HG03066 (cell line): Measurements from ENCODE around the gene MXRA8.
"Not testable (repeated sequence)": the region's sequence is repeated elsewhere in the genome, so short reads cannot be mapped to it uniquely, and the experiment has no call there.

Experiments used
- ATAC-seq: cut with Tn5 transposase; IDR thresholded peaks from one replicate; pipeline ENCODE4 v1.9.1; 2021; ENCODE audit warnings: low read depth; ENCODE audit not compliant: unreplicated experiment

MXRA8 gene

DNA sequence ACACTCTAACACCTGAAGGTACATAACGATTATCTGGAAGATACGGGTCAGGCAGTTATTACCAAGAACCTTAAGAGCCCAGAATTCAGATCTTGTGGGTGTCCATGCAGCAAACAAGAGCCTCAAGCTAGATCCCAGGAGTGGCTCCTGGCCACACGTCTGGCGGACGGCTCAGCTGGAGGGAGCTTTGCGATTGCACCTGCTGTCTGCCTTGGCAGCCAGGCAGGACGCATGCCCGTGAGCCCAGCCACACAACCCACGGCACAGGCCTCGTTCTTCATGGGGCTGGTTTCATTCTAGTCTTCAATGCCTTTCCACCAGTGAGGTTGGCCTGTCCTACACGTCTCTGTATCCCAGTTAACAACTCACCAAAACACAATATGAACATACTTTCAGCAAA lies 35.1 kb upstream of the MXRA8 start:
- ATAC-seq = no peak

DNA sequence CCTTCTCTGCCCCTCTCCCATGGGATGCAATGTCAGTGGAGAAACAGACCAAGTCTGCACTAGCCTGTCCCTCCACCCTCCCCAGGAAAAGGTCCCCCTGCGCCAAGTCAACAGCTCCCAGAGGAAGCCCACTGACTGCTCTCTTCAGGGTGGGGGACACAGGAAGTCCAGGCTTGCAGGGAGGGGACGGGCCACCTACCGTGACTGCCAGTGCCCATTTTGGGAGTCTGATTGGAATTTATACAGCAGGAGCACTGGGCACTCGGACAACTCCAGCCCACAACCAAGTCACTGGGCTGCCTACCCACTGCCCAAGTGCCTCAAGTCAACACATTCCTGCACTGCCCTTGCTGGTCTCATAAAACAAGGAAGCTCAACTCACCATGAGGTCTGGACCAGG lies 34.7 kb upstream of the MXRA8 start:
- no peak for ATAC-seq

DNA sequence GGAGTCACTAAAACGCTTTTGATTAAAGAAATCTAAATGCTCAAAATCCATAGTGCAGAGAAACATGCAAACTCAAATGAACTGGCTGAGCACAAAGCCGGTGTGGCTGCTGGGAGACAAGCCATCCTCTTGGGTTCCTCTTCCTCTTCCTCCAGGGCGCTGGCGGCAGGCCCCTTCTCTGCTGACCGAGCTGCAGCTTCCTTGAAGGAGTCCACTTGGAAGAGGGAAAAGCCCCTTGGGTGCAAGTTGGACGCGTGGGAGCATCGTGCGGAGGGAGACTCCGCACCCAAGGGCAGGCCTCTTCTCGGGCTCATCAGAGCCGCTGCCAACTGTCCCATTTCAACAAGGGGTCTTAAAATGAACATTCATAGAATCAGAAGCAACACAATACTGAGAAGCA lies 32.9 kb upstream of the MXRA8 start:
- ATAC-seq = no peak

DNA sequence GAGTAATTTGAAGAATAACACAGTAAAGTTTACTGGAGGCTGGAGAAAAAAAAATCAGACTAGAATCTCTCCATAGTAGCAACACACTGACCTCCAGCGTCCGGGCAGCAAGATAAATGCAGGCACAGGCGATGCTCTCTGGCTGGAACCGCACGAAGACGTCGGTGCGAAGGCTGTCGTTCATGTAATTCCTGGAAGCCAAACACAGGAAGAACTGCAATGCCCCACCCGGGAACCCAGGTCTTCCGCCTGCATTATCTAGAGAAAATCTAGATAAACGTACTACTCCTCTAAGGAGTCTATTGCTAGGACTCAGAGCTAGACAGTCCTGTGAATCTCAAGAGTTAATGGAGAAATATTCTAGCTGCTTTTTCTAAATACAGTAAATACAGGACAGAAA lies 32.3 kb upstream of the MXRA8 start:
- no peak for ATAC-seq

- no peak for ATAC-seq
Observed at GRCh38 chr1:1388078-1388472, 29.7 kb upstream of the MXRA8 start.

DNA sequence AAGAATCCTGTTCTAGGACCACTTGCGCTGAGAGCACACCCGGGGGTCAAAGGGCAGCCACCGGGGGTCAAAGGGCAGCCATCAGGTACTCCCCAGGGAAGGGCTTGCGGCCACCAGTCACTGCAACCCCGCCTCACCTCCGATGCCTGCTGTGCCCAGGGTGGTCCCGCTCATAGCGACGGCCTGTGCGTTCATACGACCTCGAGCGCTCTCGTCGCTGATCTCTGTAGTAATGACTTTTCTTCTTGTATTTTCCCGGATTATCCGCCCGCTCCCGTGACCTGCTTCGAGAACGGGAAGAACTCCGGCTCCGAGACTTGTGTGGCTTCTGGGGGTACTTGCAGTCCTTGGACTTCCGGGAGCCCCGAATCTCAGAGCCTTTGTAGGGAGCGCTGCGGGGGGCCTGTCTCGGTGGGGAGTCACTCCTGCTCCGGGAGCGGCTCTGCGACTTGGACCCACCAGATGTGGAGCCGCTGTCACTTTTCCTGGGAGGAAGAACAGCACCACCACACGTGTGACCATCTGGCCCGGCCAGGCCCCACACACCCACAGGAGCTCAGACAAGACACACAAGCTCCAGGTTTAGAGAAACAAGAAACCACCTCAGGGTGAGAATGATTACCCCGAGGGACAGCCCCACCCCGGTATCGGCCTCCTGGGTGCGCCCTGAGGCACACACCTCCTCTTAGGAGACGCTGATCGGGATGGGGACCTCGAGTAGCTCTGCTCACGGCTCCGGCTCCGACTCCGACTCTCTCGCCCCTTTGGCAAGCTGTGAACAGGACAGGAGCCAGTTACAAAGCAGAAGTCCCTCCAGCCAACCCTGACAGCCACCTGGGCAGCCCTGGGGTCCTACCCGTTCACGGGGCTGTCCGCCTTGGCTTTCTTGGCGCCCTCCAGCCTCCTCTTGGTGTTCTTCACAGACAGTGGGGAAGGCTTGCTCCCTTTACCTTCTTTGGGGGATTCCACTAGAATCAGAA lies 29.0 kb upstream of the MXRA8 start:
- ATAC-seq = no peak

GRCh38 chr1:1385931-1386330 lies 27.6 kb upstream of the MXRA8 start:
- ATAC-seq = no peak

GRCh38 chr1:1385339-1385738 lies 27.0 kb upstream of the MXRA8 start:
- ATAC-seq = not testable (repeated sequence)

DNA sequence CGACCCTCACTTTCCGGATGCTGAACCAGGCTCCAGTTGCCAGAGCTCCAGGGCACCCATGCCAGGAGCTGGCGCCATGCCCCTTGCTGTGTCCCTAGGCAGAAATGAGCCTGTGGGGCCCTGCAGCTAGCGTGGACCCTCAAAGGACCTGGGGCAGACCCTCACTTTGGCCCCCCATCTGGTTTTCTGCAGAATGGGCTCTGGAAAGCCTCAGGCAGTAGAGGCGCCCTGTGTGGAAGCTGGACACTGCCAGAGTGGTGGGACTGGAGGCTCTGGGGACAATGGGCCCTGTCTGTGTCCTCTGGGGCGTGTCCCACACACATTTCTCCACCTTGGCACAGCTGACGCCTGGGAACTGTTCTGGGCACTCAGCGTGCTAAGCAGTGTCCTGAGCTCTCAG lies 22.9 kb upstream of the MXRA8 start:
- ATAC-seq = no peak

GRCh38 chr1:1380860-1381259 lies 22.5 kb upstream of the MXRA8 start:
- ATAC-seq = no peak

GRCh38 chr1:1377540-1378205 lies 19.3 kb upstream of the MXRA8 start:
- no peak for ATAC-seq

- no peak for ATAC-seq
Observed at GRCh38 chr1:1376551-1377226, 18.3 kb upstream of the MXRA8 start.

DNA sequence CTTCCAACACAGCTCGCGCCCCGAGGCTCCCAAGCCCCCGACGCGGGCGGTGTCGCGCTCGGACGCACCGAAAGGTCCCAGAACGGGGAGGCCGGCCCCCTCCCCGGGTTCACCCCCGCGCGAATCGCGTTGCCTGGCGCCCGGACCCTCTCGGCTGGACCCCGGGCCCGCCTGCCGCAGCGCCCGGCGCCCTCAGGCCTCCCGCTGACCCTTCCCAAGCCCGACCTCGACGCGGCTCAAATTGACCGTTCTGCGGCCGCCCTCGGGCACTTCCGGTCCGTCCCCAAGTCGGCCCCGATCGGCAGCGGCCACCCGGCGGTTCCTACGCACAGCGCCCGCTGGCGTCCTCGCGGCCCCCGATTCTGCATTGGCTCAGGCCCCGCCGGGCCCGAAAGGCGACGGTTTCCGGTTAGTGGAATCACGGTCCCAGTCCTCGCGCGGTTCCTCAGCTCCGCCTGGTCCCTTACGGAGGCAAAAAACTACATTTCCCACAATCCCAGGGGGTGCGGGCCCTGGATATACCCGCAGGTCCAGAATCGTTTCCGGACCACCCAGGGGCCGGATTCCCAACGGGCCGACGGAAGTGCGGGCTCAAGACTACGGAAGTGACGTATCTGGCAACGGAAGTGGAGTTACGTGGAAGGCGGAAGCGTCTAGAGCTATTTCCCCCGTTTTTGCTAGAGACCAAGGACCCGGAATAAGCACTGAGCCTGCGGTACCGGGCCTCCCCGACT lies 16.7 kb upstream of the MXRA8 start, which contains the start of gene AURKAIP1:
Gene AURKAIP1 (minus strand): TSS at position 279 of the 734 bp plus-strand sequence. CDS start 451 bp downstream, outside the sequence.
- ATAC-seq = peak; percentile 87

DNA sequence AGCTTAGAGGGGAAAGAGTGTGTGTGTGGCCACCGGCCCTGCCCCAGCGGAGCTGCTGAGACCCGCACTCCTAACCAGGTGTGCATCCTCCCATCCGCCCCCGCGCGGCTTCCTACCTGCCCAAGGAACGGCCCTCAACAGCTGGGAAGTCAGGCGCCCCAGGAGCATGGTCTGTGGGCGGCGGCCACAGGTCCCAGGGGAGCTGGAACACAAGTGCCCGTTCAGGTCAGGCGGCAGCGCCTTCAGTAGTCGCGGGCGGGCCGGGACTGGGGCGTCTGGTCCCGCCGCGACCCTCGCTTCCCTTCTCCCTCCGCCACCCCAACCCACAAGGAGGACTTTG lies 16.2 kb upstream of the MXRA8 start:
- ATAC-seq = no peak

- ATAC-seq = no peak
Observed at GRCh38 chr1:1373815-1374588, 15.6 kb upstream of the MXRA8 start.

DNA sequence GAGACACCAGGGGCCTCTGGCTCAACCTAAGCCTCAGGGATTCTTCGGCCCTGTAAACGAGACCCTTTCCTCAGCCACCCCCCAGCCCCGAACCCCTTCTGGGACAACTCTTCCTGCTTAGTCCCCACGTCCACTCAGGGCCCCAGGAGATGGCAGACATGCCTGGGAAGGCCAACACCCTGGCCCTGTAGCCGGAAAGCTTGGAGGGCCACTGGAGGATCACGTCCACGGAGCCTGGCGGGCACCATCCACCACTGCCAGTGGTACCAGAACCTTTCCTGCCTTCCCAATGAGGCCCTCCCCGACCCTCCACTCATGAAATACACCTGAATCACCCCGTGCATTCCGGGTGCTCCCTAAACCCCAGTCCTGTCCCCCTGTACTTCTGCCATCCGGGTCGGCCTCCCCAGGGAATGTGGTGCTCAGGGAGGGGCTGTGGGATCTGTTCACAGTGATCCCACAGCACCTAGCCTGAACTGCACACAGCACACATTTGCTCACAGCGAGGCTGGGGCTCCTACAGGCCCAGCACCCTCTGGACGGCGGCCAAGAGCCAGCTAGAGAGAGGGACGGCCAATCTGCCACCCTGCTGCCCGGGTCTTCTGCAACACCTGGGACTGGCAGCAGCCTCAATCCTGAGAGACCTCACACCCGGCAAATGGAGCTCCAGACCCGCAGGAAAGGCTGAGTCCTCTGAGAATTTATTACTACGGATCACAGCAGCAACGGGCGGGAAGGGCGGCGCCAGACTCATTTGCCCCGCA lies 14.9 kb upstream of the MXRA8 start:
- ATAC-seq = no peak

DNA sequence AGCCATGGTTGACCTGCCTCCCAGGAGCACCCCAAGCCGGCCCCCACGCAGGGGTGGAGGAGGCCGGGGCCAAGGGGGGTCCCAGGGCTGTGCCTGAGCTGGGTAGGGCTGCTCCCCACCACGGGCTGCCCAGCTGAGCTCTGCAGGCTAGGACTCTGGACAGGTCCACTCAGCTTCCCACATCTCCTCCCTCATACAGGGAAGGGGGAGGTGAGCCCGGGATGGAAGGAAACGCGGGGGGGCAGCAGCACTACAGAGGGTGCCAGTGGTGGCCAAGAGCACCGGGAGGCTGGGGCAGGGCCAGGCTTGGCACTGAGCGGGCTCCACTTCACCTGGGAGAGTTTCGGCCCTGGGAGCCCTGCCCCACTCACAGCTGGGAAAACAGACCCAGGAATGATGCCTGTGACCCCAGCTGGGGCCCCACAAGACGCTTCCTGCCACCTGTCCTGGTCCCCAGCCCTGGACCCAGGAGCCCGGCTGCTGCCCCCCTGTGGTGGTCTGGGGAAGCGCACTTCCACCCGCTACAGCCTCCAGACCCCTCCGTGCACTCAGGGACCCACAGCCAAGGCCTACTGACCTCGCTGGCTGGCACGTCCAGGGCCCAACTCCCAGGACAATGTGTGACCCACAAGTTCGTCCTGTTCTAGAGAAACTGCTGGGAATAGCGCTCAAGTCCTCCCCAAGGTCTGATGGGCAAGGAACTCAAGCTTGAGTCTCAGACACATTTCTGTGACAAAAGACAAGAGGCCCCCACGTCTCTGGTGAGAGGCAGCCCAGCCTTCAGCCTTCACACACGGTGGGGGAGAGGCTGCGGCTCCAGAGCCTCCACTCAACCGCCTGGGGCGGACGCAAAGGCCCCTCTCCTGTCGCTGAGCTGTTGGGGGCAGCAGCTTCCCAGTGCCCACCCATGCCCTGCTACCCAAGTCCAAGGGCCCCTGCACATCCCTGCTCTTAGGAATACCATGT lies 13.7 kb upstream of the MXRA8 start:
- no peak for ATAC-seq

GRCh38 chr1:1371364-1371745 lies 13.0 kb upstream of the MXRA8 start:
- no peak for ATAC-seq
